ENCODE data around the gene APEX2.

GRCh38 chrX:54995621-54996020 lies 4.5 kb upstream of the APEX2 start:
- TF ChIP-seq POLR2AphosphoS5 (IDR thresholded peaks at IDR 0.05; ENCODE audit: low read depth, low read length) (no peak), POLR2A (IDR thresholded peaks at IDR 0.05; ENCODE audit: low read depth, low read length) (no peak), TAF1 (IDR thresholded peaks at IDR 0.05; ENCODE audit: low read depth, low read length) (no peak)
